K562 (cell line): ENCODE results near the gene TIMM10.

ENCODE experiments used
- ATF2 ChIP-seq: sonication (generic); formaldehyde crosslinking; IDR thresholded peaks from 2 replicates; pipeline ENCODE4 v1.8.1; 2022; ENCODE audit warnings: missing genetic modification reagents
- CHCHD3 ChIP-seq: fragments of 250-450 bp; sonication (Bioruptor Pico); IDR thresholded peaks from 2 replicates; pipeline ENCODE4 v2.1.2; 2022; ENCODE audit warnings: mild to moderate bottlenecking
- CTCF ChIP-seq, 3 experiments: IDR thresholded peaks in 2 of 3; conservative IDR thresholded peaks in 1 of 3; 2 replicates each; pipeline ENCODE4 v1.5.1; 2011 to 2012; ENCODE audit warnings: low read length in 3 of 3, mild to moderate bottlenecking in 3 of 3, control low read depth in 2 of 3, improper control_type of control experiment in 1 of 3, inconsistent platforms in 1 of 3, low read depth in 1 of 3, mixed read lengths in 1 of 3, moderate library complexity in 1 of 3; ENCODE audit not compliant: insufficient read depth in 2 of 3
- HDAC3 ChIP-seq: fragments of 450-650 bp; IDR thresholded peaks from 2 replicates; pipeline ENCODE4 v1.6.1; 2018; ENCODE audit warnings: borderline replicate concordance, mild to moderate bottlenecking, moderate library complexity; ENCODE audit not compliant: partially characterized antibody
- HNRNPL ChIP-seq: fragments of 200-400 bp; formaldehyde crosslinking; IDR thresholded peaks from 2 replicates; pipeline ENCODE4 v1.6.1; 2017; ENCODE audit warnings: low read depth, mild to moderate bottlenecking, low read length
- RAD51 ChIP-seq: fragments of 450-650 bp; IDR thresholded peaks from 2 replicates; pipeline ENCODE4 v1.7.1; 2016; ENCODE audit warnings: low read depth, mild to moderate bottlenecking, borderline replicate concordance
- RERE ChIP-seq: sonication (generic); formaldehyde crosslinking; IDR thresholded peaks from 2 replicates; pipeline ENCODE4 v1.8.0; 2023; ENCODE audit warnings: missing genetic modification reagents, mild to moderate bottlenecking, borderline replicate concordance
- SP1 ChIP-seq: sonication (generic); formaldehyde crosslinking; IDR thresholded peaks from 2 replicates; pipeline ENCODE4 v1.8.1; 2022; ENCODE audit warnings: mild to moderate bottlenecking, missing genetic modification reagents
- SPI1 ChIP-seq: IDR thresholded peaks from 2 replicates; pipeline ENCODE4 v1.6.1; 2011; ENCODE audit warnings: low read depth, low read length, control low read depth, borderline replicate concordance
- YY1 ChIP-seq, 3 experiments: IDR thresholded peaks; 2 replicates each; pipeline ENCODE4 v1.6.1; 2011; ENCODE audit warnings: low read length in 2 of 3, mild to moderate bottlenecking in 2 of 3, moderate library complexity in 2 of 3, borderline replicate concordance in 1 of 3, control low read depth in 1 of 3, low read depth in 1 of 3; ENCODE audit not compliant: insufficient read depth in 3 of 3, insufficient replicate concordance in 2 of 3, control insufficient read depth in 1 of 3, insufficient read length in 1 of 3; ENCODE audit errors: extremely low read depth in 1 of 3
- ZNF316 ChIP-seq: fragments of 450-650 bp; IDR thresholded peaks from 2 replicates; pipeline ENCODE4 v1.6.1; 2016
- ZNF695 ChIP-seq: fragments of 450-650 bp; formaldehyde crosslinking; IDR thresholded peaks from 2 replicates; pipeline ENCODE4 v1.4.0; 2020; ENCODE audit warnings: mild to moderate bottlenecking, moderate library complexity

- no peak for TF ChIP-seq ZNF316
- no peak for TF ChIP-seq YY1 (IDR thresholded peaks at IDR 0.05; ENCODE audit: borderline replicate concordance in 1 of 3, control insufficient read depth in 1 of 3, extremely low read depth in 1 of 3, insufficient read depth in 3 of 3, insufficient read length in 1 of 3, insufficient replicate concordance in 2 of 3, low read depth in 1 of 3, low read length in 2 of 3)
- no peak for TF ChIP-seq ZNF695 (CRISPR knock-in tag)
- no peak for TF ChIP-seq RAD51
- no peak for TF ChIP-seq SPI1
- no peak for TF ChIP-seq HDAC3
- no peak for TF ChIP-seq SP1 (CRISPR knock-in tag)
- TF ChIP-seq CHCHD3 (CRISPR knock-in tag): no peak
- TF ChIP-seq ATF2 (CRISPR knock-in tag): no peak
- TF ChIP-seq HNRNPL: no peak
- TF ChIP-seq CTCF (IDR thresholded peaks at IDR 0.05 in 2 of 3, conservative IDR thresholded peaks at IDR 0.05 in 1 of 3; ENCODE audit: insufficient read depth in 2 of 3, low read depth in 1 of 3, low read length in 3 of 3): no peak
- no peak for TF ChIP-seq RERE (CRISPR knock-in tag)
Measured at GRCh38 chr11:57544566-57544965, 14.0 kb upstream of the TIMM10 start.
